ENCODE measurements around the gene KLF13. TPM values are rescaled to one million over a fixed set of nuclear protein-coding genes. Genes with fewer than 3 reads are reported as not detected.

Gene KLF13
- total and polyA plus RNA-seq, 2 donors (not counting 1 experiment from before 2014, with no cell fraction given): 65.5 to 140 TPM

DNA sequence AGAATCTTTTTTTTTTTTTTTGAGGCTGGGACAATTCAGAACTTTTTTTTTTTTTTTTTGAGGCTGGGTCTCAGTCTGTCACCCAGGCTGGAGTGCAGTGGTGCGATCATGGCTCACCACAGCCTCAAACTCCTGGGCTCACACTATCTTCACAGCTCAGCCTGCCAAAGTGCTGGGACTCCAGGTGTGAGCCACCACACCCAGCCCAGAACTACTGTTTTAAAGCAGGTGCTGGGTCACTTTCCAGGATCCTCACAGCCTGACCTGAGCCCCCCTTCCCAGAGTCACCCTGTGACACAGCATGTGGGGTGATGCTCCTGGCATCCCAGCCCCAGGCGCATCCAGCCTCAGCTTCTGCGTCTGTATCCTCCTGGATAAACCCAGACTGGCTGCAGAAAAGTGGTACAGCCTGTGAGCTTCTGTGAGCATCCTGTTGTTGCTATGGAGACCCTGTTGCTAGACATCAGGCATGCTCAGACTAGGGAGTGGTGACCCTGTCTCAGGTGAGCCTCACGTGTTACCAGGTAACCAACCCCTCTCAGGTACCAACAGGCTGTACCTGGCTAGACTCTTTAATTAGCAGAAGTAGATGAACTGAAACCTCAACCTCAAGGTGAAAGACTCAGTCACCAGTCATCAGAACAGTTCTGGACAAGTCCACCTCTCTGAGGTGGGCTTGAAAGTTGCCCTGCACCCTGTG is 15.0 kb downstream of the KLF13 start:
- peak overlapping the region; percentile 83 for H3K27ac Mint-ChIP-seq
- H3K36me3 ChIP-seq (replicated peaks in 1 of 2; ENCODE audit: control extremely low read depth in 1 of 2, control insufficient read depth in 1 of 2, extremely low read depth in 1 of 2, insufficient read depth in 2 of 2, low read length in 1 of 2): peaks cover 3 to 19% of the 10 kb centered on the region in 2 experiments
- intact Hi-C loops (cut with micrococcal nuclease): no loop called here
- 63% methylated on average over 4 of the region's 4 CpGs for WGBS (ENCODE audit: insufficient coverage)
- H3K79me2 ChIP-seq (ENCODE audit: control insufficient read depth, insufficient read depth, low read length): peaks cover 100% of the 10 kb centered on the region
- H3K27me3 Mint-ChIP-seq: no peaks in the 10 kb centered on the region
- ChIA-PET POLR2A (interaction anchor here (0.6 to 1.4 kb wide), 2 partner anchors 12 to 118 kb away, joined by 3 to 6 read pairs; no protein-coding TSS in a partner anchor), CTCF (interaction anchor here (0.9 to 1.9 kb wide), 3 partner anchors 24 to 213 kb away, joined by 3 to 5 read pairs (median 3); no protein-coding TSS in a partner anchor)
- H3K9me3 ChIP-seq (ENCODE audit: control extremely low read depth in 1 of 3, control insufficient read depth in 2 of 3, insufficient read depth in 1 of 3, low read length in 2 of 3): no peaks in the 10 kb centered on the region
- H3K27me3 ChIP-seq (replicated peaks in 1 of 4; ENCODE audit: control extremely low read depth in 1 of 4, control insufficient read depth in 3 of 4, insufficient read depth in 4 of 4, low read length in 3 of 4): no peaks in the 10 kb centered on the region
- H3K4me1 ChIP-seq (ENCODE audit: control insufficient read depth in 2 of 2, insufficient read depth in 2 of 2, low read length in 2 of 2): peaks cover 100% of the 10 kb centered on the region in 2 donors
- TF ChIP-seq EZH2 (IDR thresholded peaks at IDR 0.05; ENCODE audit: borderline replicate concordance, insufficient read depth, low read depth, low read length, poor library complexity, severe bottlenecking) (no peak), CTCF (IDR thresholded peaks at IDR 0.05) (no peak)
- H3K4me3 Mint-ChIP-seq: peak overlapping the region; percentile 59
- no peaks in the 10 kb centered on the region for H3K9me3 Mint-ChIP-seq (ENCODE audit: insufficient read depth)
- DNase-seq (no peak), ATAC-seq (ENCODE audit: low read depth) (no peak)
- peak overlapping the region; percentile 89 for H3K4me2 ChIP-seq (replicated peaks; ENCODE audit: low read depth, low read length, poor library complexity, severe bottlenecking)
- H4K20me1 ChIP-seq (ENCODE audit: control insufficient read depth, insufficient read depth, low read length, poor library complexity, severe bottlenecking): peaks cover 100% of the 10 kb centered on the region
- H3K4me3 ChIP-seq (ENCODE audit: control extremely low read depth in 1 of 5, extremely low read depth in 1 of 5, insufficient read depth in 1 of 5, low read depth in 2 of 5, low read length in 4 of 5): no peak overlapping the region
- no peak overlapping the region for H3K9ac ChIP-seq (ENCODE audit: low read length)
- peak overlapping the region; percentile 46 to 97 for H3K27ac ChIP-seq (ENCODE audit: low read length in 2 of 2)
- peaks cover 100% of the 10 kb centered on the region for H3K4me1 Mint-ChIP-seq
- H2AFZ ChIP-seq (ENCODE audit: insufficient read depth, low read depth, low read length, poor library complexity, severe bottlenecking): no peak overlapping the region

- POLR2A ChIA-PET: interaction anchor here (1.2 to 1.4 kb wide), 2 partner anchors 11 to 146 kb away, joined by 3 read pairs; no protein-coding TSS in a partner anchor
- 93% methylated on average over 10 of the region's 11 CpGs for WGBS (ENCODE audit: insufficient coverage)
- H3K9ac ChIP-seq (ENCODE audit: low read length): no peak overlapping the region
- CTCF ChIA-PET: interaction anchor here (0.7 to 1.9 kb wide), 4 partner anchors 10 to 213 kb away, joined by 3 to 5 read pairs (median 3); no protein-coding TSS in a partner anchor
- no peak overlapping the region for H2AFZ ChIP-seq (ENCODE audit: insufficient read depth, low read depth, low read length, poor library complexity, severe bottlenecking)
- H3K27ac Mint-ChIP-seq: peak overlapping the region; percentile 89
- peaks cover 100% of the 10 kb centered on the region in 2 donors for H3K4me1 ChIP-seq (ENCODE audit: control insufficient read depth in 2 of 2, insufficient read depth in 2 of 2, low read length in 2 of 2)
- H3K4me3 ChIP-seq (ENCODE audit: control extremely low read depth in 1 of 5, extremely low read depth in 1 of 5, insufficient read depth in 1 of 5, low read depth in 2 of 5, low read length in 4 of 5): no peak overlapping the region
- H3K4me1 Mint-ChIP-seq: peaks cover 100% of the 10 kb centered on the region
- intact Hi-C loops (cut with micrococcal nuclease): no loop called here
- no peaks in the 10 kb centered on the region for H3K9me3 Mint-ChIP-seq (ENCODE audit: insufficient read depth)
- peak overlapping the region; percentile 52 for H3K4me3 Mint-ChIP-seq
- no peaks in the 10 kb centered on the region for H3K27me3 Mint-ChIP-seq
- ATAC-seq (ENCODE audit: low read depth): no peak
- H3K27me3 ChIP-seq (replicated peaks in 1 of 4; ENCODE audit: control extremely low read depth in 1 of 4, control insufficient read depth in 3 of 4, insufficient read depth in 4 of 4, low read length in 3 of 4): no peaks in the 10 kb centered on the region
- H3K27ac ChIP-seq (ENCODE audit: low read length in 2 of 2): peak overlapping the region; percentile 46 to 97
- peak overlapping the region; percentile 89 for H3K4me2 ChIP-seq (replicated peaks; ENCODE audit: low read depth, low read length, poor library complexity, severe bottlenecking)
- peaks cover 2 to 15% of the 10 kb centered on the region in 2 experiments for H3K36me3 ChIP-seq (replicated peaks in 1 of 2; ENCODE audit: control extremely low read depth in 1 of 2, control insufficient read depth in 1 of 2, extremely low read depth in 1 of 2, insufficient read depth in 2 of 2, low read length in 1 of 2)
- H3K79me2 ChIP-seq (ENCODE audit: control insufficient read depth, insufficient read depth, low read length): peaks cover 100% of the 10 kb centered on the region
- H3K9me3 ChIP-seq (ENCODE audit: control extremely low read depth in 1 of 3, control insufficient read depth in 2 of 3, insufficient read depth in 1 of 3, low read length in 2 of 3): no peaks in the 10 kb centered on the region
- DNase-seq: no peak
- TF ChIP-seq EZH2 (IDR thresholded peaks at IDR 0.05; ENCODE audit: borderline replicate concordance, insufficient read depth, low read depth, low read length, poor library complexity, severe bottlenecking): no peak
- no peak for TF ChIP-seq CTCF (IDR thresholded peaks at IDR 0.05)
- H4K20me1 ChIP-seq (ENCODE audit: control insufficient read depth, insufficient read depth, low read length, poor library complexity, severe bottlenecking): peaks cover 100% of the 10 kb centered on the region
Measured at GRCh38 chr15:31342381-31342780, 15.7 kb downstream of the KLF13 start.

Measured in B cell (primary cell).